ENCODE results near the gene SLC25A29.
"Not testable (repeated sequence)": the region's sequence is repeated elsewhere in the genome, so short reads cannot be mapped to it uniquely, and the experiment has no call there.

Gene SLC25A29

DNA sequence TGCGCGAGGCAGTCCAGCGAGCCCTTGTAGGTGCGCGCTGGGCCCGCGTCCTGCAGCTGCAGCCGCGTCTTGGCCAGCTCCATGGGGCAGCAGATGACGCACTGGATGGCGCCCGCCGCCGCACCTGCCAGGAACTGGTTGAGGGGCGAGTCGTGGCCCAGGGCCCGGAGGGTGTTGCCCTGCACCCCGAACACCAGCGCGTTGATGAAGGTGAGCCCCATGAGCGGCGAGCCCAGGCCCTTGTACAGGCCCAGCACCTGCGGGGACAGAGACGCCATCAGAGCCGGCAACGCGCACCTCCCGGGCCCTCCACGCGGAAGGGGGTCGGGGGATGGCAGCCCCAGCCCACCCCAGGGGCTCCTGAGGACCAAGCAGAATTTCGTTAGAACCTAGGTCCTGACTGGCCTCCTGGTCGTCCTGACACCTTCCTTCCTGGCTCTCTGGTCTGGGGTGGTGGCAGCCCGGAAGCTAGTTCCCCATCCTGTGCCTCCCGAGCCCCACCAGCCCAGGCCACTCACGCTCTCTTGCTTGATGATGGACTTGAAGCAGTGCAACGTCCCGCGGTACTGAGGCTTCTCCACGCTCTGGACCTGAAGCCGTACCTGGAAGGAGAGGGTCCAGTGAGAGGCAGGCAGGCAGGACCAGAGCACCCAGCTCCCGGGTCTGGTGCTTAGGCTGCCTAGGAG, 13.3 kb downstream of the SLC25A29 start:
- DNase-seq: no peak

- DNase-seq: no peak
Observed at GRCh38 chr14:100292301-100292775, 13.9 kb downstream of the SLC25A29 start.

GRCh38 chr14:100291305-100292075, 14.8 kb downstream of the SLC25A29 start:
- no peak for DNase-seq

GRCh38 chr14:100290607-100291304, 15.5 kb downstream of the SLC25A29 start:
- DNase-seq: no peak

- DNase-seq: no peak
Observed at GRCh38 chr14:100289916-100290606, 16.2 kb downstream of the SLC25A29 start.

GRCh38 chr14:100288382-100289185, 17.7 kb downstream of the SLC25A29 start:
- no peak for DNase-seq

DNA sequence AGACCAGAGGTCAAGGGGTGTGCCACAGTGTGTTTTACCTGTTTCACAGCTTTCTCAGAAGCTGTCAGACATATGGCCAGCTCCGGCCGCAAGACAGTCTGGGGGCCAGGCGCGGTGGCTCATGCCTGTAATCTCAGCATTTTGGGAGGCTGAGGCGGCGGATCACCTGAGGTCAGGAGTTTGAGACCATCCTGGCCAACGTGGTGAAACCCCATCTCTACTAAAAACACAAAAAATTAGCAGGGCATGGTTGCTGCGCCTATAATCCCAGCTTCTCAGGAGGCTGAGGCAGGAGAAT, 18.3 kb downstream of the SLC25A29 start:
- not testable (repeated sequence) for DNase-seq

DNA sequence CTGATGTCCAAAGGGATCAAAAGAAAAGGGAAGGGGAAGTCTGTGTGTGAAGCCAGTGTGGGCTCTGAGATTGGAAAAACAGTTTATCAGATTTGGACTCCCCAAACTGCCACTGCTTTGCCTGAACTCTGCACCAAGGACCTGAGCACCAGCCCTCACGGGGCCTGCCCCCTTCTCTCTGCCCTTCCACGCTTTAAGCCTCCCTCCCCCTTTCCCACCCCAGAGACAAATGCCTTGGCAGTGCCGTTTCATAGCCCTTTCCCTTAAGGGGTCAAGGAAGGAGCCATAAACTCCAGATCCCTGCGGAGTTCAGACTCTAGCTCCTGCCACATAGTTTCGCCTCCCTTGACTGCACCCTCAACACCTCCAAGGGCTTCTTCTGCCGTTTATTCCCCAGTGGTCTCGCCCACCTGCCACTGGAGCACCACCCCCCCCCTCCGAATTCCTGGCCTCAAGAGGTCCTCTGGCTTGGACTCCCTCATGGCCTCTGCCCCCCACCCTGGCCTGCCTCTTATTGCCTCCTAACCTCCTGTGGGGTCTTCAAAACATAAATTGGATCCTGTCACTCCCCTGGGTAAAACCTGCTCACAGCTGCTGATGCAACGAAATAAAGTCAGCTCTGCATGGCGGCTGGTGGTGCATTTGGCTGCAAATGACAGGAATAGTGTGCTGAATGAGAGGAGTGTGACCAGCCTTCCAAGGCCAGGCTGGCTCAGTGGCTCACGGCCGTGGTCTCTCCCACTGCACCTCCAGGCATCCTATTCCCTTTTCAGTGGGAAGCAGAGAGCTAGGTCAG, 18.8 kb downstream of the SLC25A29 start:
- no peak for DNase-seq

DNA sequence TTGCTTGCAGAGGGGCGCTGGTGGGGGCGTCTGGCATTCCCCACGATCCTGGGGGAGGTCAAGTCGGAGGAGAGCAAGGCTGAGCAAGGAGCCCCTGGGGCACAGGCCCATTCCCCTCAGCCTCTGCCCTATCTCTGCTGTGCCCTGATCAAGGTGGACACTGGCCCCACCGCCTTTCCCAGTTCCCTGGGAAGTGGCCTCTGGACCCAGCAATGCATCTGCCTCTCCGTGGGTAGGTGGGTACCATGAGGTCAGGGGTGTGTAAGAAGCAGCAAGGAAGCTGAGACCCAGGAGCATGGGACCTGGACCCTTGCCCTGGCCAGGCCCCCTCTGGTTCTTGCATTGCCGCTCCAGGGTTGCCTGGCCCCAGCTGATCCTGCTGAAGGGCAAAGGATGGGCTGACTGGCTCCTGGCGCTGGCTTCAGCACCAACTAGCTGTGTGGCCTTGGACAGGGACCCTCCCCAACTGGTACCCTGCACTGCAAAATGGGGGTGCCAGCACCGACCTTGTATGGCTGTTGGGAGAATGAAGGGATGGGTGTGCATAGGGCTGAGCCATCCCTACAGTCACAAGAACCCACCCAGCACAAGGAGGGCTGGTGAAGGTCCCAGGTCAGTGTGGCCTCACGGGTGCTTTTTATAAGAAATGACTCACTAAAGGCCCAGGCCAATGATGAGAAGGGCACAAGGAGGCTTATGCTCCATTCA, 19.6 kb downstream of the SLC25A29 start:
- DNase-seq: no peak

DNA sequence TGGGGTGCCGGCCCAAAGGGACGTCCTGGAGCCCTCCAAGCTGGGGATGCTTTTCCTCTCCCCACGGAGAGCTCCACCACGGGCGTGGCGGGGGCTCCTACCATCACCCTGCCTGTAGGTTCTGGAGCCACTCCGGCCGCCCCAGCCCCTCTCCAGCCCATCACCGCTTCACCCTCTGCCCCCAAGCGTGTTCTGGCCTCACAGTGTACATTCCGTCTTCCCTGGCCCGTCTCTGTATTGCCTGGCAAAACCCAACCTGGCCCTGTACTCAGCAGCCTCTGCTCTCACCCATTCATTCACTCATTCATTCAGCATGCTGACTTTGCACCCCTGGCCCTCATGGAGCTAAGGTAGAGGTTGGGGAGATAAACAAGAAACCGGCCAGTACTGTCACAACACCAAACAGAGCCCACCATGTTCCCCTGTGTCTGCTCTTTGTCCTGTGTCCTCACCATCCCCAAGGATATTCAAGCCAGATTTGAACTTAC, 20.3 kb downstream of the SLC25A29 start:
- DNase-seq: no peak

GRCh38 chr14:100285021-100285912, 21.0 kb downstream of the SLC25A29 start:
- DNase-seq: no peak

DNA sequence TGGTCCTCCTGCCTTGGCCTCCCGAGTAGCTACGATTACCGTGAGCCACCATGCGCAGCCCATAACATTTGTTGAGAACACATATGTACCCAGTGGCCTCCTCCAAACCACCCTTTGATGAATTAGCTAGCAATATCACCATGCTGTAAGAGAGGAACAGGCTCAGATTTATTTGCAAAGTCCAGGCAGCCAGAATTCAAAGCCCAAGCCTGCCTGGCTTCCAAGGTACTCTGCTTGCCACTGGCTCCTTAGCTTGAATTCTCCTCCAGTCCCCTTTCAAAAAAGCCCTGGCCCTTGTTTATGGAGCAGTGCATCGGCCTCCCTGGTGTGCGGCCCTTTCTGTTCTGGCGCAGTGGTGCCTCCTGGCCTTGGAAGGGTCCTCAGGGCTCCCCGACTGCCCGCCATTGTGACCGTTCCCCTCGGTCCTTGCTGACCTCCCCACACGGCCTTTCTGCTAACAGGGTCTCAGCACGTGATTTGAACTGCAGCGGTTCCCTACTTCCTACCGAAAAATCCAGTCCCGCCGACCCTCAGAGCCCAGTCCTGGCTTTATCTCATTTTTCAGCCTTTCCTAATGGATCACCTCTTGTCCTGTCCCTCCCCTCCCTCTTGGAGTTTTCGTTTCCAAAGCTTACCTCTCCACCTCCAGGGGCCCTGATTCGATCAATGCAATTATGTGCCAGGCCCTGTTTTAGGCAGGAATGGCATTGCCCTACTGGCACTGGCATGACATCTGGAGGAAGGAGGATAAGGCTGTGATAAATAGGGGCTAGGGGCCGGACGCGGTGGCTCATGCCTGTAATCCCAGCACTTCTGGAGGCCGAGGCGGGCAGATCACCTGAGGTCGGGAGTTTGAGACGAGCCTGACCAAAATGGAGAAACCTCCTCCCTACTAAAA, 22.0 kb downstream of the SLC25A29 start:
- DNase-seq: no peak

GRCh38 chr14:100283436-100283835, 22.8 kb downstream of the SLC25A29 start:
- not testable (repeated sequence) for DNase-seq

- no peak for DNase-seq
Observed at GRCh38 chr14:100282766-100283419, 23.4 kb downstream of the SLC25A29 start.

- no peak for DNase-seq
Observed at GRCh38 chr14:100282083-100282350, 24.2 kb downstream of the SLC25A29 start.

GRCh38 chr14:100281286-100282082, 24.8 kb downstream of the SLC25A29 start:
- DNase-seq: no peak

DNA sequence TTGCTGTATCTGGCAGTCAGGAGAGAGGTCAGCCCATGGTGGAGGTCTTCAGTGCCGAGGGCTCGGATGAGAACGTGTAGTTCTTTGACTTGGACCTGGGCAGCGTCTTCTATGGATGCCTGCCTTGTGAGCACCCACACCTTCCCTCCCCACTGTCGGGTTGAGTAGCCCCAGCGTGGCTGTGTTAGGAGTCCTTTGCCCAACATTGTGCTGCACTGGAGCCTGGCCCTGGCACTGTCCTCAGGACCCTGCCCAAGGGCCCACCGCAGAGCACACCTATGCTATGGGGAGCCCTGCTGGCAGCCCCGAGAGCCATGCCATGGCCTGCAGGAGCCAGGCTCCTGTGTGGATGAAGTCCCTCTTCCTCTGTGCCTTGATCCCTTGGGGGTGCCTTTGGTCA, 26.7 kb downstream of the SLC25A29 start:
- no peak for DNase-seq

Measured in SHP77 treated with DMSO at 0.1 percent for 48 hours (cell line).